Thyroid gland (tissue), 4 donors: ENCODE results near the gene ZFAND3. TPM values are rescaled to one million over a fixed set of nuclear protein-coding genes. Genes with fewer than 3 reads are reported as not detected.

Source experiments
- DNase-seq, 2 donors: peaks; one replicate each; pipeline ENCODE4 v3.0.0-alpha.2; 2019
- H3K27ac ChIP-seq, 3 donors: fragments of 200-600 bp; sonication (generic); 1 replicate in 2 of 3; 2 replicates in 1 of 3; pipeline ENCODE4 v1.5.1; 2016 to 2019; ENCODE audit warnings: mild to moderate bottlenecking in 1 of 3, moderate library complexity in 1 of 3
- H3K27me3 ChIP-seq: fragments of 200-600 bp; sonication (generic); one replicate; pipeline ENCODE4 v1.5.1; 2019
- H3K36me3 ChIP-seq, 2 donors: fragments of 200-600 bp; sonication (generic); one replicate each; pipeline ENCODE4 v1.5.1; 2016 to 2019
- H3K4me1 ChIP-seq, 2 donors: fragments of 200-600 bp; sonication (generic); one replicate each; pipeline ENCODE4 v1.5.1; 2017 to 2019
- H3K4me3 ChIP-seq, 3 donors: fragments of 200-600 bp; sonication (generic); replicated peaks in 1 of 3; 1 replicate in 2 of 3; 2 replicates in 1 of 3; pipeline ENCODE4 v1.5.1; 2016; ENCODE audit warnings: mild to moderate bottlenecking in 1 of 3
- H3K9me3 ChIP-seq: fragments of 200-600 bp; sonication (generic); one replicate; pipeline ENCODE4 v1.5.1; 2017
- CTCF ChIP-seq, 6 experiments: fragments of 200-600 bp in 3 of 6; fragments of 450-650 bp in 3 of 6; sonication (generic) in 3 of 6; IDR thresholded peaks; one replicate each; pipeline ENCODE4 v1.5.1; 2016 to 2019; ENCODE audit warnings: antibody characterized with exemption in 6 of 6, mild to moderate bottlenecking in 2 of 6, inconsistent platforms in 1 of 6, moderate library complexity in 1 of 6
- POLR2A ChIP-seq, 2 donors: fragments of 450-650 bp; IDR thresholded peaks; one replicate each; pipeline ENCODE4 v1.6.1; 2017; ENCODE audit warnings: antibody characterized with exemption in 2 of 2, mild to moderate bottlenecking in 2 of 2, moderate library complexity in 1 of 2
- WGBS, 2 donors: methylation state at CpG; one replicate each; pipeline ENCODE4 v1.1.5; 2017; 5-methylcytosine and 5-hydroxymethylcytosine counted together
- intact Hi-C: fragments of 100-400 bp; cut with DNase I; formaldehyde crosslinking; loops from one replicate; pipeline ENCODE4 v1.15.1; 2023
- total RNA-seq, 4 donors: library from RNA; depleted of rRNA; stranded (reverse); fragments of >200 nt; gene quantifications; one replicate each; pipeline ENCODE4 v1.2.3, GENCODE V29; 2016

ZFAND3 gene
- total RNA-seq, 4 donors from 2014 or later, result 41.3 to 57.7 (median 55.9) TPM

GRCh38 chr6:37819802-37820717 lies 533 bp downstream of the ZFAND3 start:
- 0% methylated on average over 9 to 19 of the region's 71 CpGs for WGBS, 2 donors
- peak; percentile 52 to 68 for DNase-seq
- no peaks in the 10 kb centered on the region for H3K9me3 ChIP-seq
- H3K27me3 ChIP-seq, result no peaks in the 10 kb centered on the region
- H3K36me3 ChIP-seq, result no peaks in the 10 kb centered on the region
- peak overlapping the region; percentile 95 to 99 (median 97) for H3K27ac ChIP-seq
- peak overlapping the region; percentile 15 to 85 (median 15) for H3K4me3 ChIP-seq
- TF ChIP-seq POLR2A (IDR thresholded peaks at IDR 0.05) (no peak), CTCF (IDR thresholded peaks at IDR 0.05) (no peak)
- intact Hi-C loops, result loop anchor here (10.0 kb wide), 1 partner anchor 185 kb away; no protein-coding TSS in a partner anchor
- H3K4me1 ChIP-seq, result peaks cover 44 to 51% of the 10 kb centered on the region in 2 donors

GRCh38 chr6:37820718-37821079 lies 1.2 kb downstream of the ZFAND3 start:
- Histone ChIP-seq H3K4me3 (peak overlapping the region; percentile 15 to 85 (median 15)), H3K36me3 (no peaks in the 10 kb centered on the region), H3K9me3 (no peaks in the 10 kb centered on the region), H3K4me1 (peaks cover 43 to 51% of the 10 kb centered on the region in 2 donors), H3K27me3 (no peaks in the 10 kb centered on the region), H3K27ac (peak overlapping the region; percentile 95 to 99 (median 97))
- WGBS, 2 donors, result 31 to 32% methylated on average over 3 of the region's 3 CpGs
- no peak for DNase-seq
- intact Hi-C loops, result loop anchor here (10.0 kb wide), 1 partner anchor 184 kb away; no protein-coding TSS in a partner anchor
- TF ChIP-seq CTCF (IDR thresholded peaks at IDR 0.05), result no peak
- TF ChIP-seq POLR2A (IDR thresholded peaks at IDR 0.05), result no peak

DNA sequence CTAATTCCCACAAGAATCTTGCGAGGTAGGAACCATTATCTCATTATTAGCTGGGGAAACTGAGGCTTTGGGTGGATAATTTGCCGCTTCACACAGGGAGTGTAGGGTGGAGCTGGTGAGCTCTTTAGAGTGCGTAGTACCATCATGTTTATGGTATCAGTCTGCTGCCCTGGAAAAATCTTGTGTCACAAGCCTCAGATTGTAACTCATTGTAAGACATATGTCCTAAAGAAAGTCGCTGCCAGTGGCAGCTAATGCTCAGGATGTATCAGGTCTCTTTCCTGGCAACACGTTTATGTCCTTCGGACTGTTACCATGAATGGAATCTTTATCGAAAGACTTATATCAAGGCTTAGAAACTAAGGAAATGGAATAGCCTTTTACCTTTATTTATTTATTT lies 1.9 kb downstream of the ZFAND3 start:
- 77 to 86% methylated on average over 7 of the region's 7 CpGs for WGBS, 2 donors
- Histone ChIP-seq H3K4me1 (peaks cover 51 to 52% of the 10 kb centered on the region in 2 donors), H3K27ac (no peak overlapping the region), H3K36me3 (no peaks in the 10 kb centered on the region), H3K9me3 (no peaks in the 10 kb centered on the region), H3K4me3 (peak overlapping the region in 1 of 3 donors; percentile 85), H3K27me3 (no peaks in the 10 kb centered on the region)
- intact Hi-C loops, result loop anchor here (10.0 kb wide), 1 partner anchor 183 kb away; no protein-coding TSS in a partner anchor
- no peak for DNase-seq
- TF ChIP-seq POLR2A (IDR thresholded peaks at IDR 0.05) (no peak), CTCF (IDR thresholded peaks at IDR 0.05) (no peak)

DNA sequence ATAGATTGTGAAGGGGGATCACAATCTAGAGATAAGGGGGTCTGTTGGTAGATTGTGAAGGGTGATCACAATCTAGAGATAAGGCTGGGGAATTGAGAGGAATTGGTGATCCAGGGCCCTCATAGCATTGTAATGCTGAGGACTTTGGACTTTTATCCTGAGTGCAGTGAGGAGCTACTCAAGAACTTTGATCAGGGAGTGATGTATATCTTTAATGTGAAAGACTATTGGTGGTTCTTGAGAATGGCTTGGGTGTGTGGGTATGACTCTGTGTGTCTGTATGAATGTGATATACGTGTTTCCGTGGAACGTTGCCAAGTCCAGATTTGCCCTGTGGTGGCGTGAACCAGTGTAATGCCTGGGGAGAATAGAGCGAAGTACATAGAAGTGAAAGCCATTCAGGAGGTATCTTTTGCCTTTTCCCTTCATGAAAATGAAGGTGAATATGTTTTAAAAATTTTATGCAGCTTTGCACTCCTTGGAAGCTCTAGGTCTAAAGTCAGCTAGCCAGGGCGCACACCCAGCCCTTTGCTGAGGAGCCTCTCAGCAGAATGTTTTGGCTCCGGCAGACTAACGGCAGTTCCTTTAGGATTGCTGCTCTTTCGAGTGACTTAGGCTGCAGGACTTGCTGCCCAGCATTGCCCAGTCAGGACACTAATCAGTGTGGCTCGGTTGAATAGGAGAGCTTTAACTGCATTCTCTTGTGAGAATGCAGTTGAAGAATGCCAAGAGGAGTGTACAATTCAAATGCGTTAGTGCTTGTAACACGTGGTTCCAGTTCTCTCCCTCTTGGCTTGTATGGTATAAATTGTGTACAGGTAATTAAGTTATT lies 3.5 kb downstream of the ZFAND3 start:
- H3K4me1 ChIP-seq, result peaks cover 57 to 64% of the 10 kb centered on the region in 2 donors
- peak; percentile 51 for DNase-seq
- 44 to 45% methylated on average over 12 of the region's 12 CpGs for WGBS, 2 donors
- no peaks in the 10 kb centered on the region for H3K27me3 ChIP-seq
- no peaks in the 10 kb centered on the region for H3K36me3 ChIP-seq
- intact Hi-C loops, result loop anchor here (10.0 kb wide), 1 partner anchor 182 kb away; no protein-coding TSS in a partner anchor
- H3K27ac ChIP-seq, result no peak overlapping the region
- TF ChIP-seq POLR2A (IDR thresholded peaks at IDR 0.05), result no peak
- TF ChIP-seq CTCF (IDR thresholded peaks at IDR 0.05), result no peak
- H3K9me3 ChIP-seq, result no peaks in the 10 kb centered on the region
- H3K4me3 ChIP-seq, result no peak overlapping the region
